Hypothalamus (tissue), 51 donors: Measurements from ENCODE around the gene TRABD.
A peak's percentile ranks its signal among the peaks of the same experiment; 100 is the strongest.
"Not testable (repeated sequence)": the region's sequence is repeated elsewhere in the genome, so short reads cannot be mapped to it uniquely, and the experiment has no call there.

Experiments
- DNase-seq, 51 donors: peaks; one replicate each; lab custom pipeline; 2025; lab: John Stamatoyannopoulos, UW

Gene TRABD, protein sequence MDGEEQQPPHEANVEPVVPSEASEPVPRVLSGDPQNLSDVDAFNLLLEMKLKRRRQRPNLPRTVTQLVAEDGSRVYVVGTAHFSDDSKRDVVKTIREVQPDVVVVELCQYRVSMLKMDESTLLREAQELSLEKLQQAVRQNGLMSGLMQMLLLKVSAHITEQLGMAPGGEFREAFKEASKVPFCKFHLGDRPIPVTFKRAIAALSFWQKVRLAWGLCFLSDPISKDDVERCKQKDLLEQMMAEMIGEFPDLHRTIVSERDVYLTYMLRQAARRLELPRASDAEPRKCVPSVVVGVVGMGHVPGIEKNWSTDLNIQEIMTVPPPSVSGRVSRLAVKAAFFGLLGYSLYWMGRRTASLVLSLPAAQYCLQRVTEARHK

GRCh38 chr22:50185375-50186087 lies at the start of gene TRABD:
Gene TRABD, plus strand, starts transcription at chr22:50185913. Its CDS starts 7,148 bp downstream, at chr22:50193061.
- DNase-seq: peak; percentile 22 to 94 (median 80)

DNA sequence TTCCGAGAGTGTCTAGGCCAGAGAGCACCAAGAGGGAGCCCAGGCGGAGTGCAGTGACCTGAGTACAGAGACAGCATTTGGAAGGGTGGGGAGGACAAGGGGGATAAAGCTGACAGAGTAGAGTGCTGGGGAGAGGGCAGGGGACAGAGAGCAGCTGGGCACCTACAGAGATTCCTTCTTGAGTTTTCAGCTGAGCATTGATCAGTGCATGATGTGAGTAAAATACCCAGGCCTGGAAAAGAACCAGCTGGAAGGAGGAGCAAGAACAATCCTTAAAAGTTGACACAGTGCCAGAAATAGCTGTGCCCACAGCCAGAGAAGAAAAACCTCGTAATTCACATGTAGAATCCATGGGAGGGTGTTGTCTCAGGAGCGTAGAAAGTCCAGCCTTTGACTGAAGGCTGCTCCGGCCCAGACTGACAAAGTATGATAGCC lies 49.1 kb upstream of the TRABD start:
- DNase-seq: no peak

GRCh38 chr22:50137277-50137676 lies 48.4 kb upstream of the TRABD start:
- DNase-seq: not testable (repeated sequence)

DNA sequence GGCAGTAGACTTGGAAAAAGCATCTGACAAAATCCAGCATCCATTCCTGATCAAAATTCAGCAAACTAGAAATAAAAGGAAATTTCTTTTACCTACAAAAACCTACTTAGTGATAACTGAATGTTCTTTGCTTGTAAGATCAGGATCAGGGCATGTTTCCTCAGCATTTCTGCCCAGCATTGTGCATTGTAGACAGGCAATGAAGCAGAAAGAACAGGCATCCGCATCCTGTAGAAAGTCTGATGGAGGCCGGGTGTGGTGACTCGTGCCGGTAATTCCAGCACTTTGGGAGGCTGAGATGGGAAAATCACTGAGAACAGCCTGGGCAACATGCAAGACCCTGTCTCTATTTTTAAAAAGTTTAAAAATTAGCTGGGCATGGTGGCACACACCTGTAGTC lies 47.7 kb upstream of the TRABD start:
- no peak for DNase-seq

- no peak for DNase-seq
Observed at GRCh38 chr22:50138988-50139387, 46.7 kb upstream of the TRABD start.

DNA sequence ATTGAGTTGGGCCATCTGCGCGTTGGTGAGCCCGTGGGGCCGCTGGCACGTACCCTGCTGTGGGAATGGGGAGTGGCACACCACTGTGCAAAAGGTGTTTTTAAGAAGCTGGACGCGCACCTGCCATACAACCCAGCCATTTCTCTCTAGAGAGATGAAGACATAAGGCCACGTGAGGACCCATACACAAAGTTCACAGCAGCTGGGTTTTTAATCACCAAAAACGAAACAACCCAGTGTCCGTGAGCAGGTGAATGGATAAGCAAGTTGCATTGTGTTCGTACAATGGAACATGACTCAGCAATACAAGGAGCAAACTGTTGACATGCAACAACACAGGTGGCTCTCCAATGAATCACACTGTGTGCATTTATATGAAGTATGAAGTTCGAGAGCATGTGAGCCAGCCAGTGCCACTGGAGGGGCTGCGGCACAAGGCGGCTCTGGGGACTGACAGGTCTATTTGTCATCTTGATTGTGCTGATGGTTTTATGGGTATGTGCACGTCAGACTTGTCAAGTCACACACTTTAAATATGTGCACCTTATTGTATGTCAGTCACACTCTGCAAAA lies 45.8 kb upstream of the TRABD start:
- DNase-seq: no peak

GRCh38 chr22:50140615-50141014 lies 45.1 kb upstream of the TRABD start:
- no peak for DNase-seq

DNA sequence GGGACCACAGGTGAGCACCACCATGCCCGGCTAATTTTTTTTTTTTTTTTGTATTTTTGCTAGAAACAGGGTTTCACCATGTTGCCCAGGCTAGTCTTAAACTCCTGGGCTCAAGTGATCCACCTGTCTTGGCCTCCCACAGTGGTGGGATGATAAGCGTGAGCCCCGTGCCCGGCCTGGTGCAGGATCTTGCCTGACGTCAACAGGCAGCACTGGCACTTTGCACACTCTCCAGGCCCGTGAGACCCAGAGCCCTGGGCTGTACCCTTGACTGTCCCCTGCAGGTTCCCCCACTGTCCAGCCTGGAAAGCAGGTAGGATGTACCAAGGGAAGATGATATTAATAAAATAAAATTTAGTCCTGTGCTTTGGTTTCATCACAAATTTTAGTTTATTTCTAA lies 44.3 kb upstream of the TRABD start:
- no peak for DNase-seq

DNA sequence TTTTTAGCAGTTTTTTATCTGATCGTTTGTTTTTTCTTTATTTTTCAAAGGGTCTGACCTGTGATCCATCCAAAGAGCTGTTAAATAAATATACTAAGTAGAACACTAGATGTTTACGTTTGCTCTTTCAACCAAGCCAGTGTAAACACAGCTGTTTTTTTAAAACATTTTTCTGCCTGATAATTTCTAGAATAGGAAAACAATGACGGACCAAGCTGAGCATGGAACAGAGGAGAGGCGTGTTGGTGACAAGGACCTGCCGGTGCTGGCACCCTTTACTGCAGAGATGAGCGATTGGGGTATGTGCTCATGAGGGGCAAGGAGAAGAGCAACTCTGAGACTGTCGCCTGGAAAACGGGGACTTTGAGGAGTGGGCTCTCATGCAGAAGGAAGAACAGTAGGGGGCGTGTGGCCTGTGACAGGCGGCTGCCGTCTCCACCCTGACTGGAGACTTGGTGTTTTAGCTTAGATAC lies 43.8 kb upstream of the TRABD start:
- no peak for DNase-seq

- no peak for DNase-seq
Observed at GRCh38 chr22:50143096-50143495, 42.6 kb upstream of the TRABD start.

GRCh38 chr22:50144005-50144614 lies 41.6 kb upstream of the TRABD start:
- no peak for DNase-seq

DNA sequence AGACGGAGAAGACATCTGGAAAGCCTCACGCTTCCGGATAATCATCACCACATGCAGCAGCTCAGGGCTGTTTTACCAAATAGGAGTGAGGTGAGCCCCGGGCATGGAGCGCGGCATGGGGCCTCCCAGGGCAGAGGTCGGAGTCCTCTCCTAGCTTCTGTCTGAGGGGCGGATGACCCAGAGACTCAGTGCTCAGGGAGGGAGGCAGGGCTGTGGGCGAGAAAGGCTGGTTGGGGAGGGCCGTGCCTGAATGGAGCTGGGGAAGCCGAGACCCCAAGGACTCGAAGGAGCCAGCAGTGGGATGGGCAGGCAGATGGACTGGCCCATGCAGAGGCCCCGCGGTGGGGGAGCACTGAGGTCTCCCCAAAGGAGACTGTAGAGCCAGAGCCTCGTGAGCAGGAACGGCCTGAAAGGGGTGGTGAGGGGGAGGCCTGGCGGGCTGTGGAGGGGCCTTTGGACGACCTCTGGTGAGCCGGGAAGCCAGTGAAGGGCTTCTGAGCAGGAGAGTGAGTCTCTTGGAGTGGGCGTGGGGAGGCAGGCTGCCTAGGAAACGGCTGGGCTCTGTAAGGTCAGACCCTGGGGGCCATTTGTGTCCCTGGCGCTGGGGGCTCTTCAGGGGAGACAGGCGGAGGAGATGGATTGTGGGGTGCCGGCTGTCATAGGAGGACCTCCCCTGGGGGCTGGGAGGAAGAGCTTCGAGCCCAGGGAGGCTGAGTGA lies 39.8 kb upstream of the TRABD start:
- no peak for DNase-seq

GRCh38 chr22:50146439-50147238 lies 39.1 kb upstream of the TRABD start:
- DNase-seq: peak in 38 of 51 donors; percentile 8 to 79 (median 47)

- not testable (repeated sequence) for DNase-seq
Observed at GRCh38 chr22:50147258-50148165, 38.2 kb upstream of the TRABD start.

GRCh38 chr22:50148166-50148500 lies 37.6 kb upstream of the TRABD start:
- DNase-seq: no peak

DNA sequence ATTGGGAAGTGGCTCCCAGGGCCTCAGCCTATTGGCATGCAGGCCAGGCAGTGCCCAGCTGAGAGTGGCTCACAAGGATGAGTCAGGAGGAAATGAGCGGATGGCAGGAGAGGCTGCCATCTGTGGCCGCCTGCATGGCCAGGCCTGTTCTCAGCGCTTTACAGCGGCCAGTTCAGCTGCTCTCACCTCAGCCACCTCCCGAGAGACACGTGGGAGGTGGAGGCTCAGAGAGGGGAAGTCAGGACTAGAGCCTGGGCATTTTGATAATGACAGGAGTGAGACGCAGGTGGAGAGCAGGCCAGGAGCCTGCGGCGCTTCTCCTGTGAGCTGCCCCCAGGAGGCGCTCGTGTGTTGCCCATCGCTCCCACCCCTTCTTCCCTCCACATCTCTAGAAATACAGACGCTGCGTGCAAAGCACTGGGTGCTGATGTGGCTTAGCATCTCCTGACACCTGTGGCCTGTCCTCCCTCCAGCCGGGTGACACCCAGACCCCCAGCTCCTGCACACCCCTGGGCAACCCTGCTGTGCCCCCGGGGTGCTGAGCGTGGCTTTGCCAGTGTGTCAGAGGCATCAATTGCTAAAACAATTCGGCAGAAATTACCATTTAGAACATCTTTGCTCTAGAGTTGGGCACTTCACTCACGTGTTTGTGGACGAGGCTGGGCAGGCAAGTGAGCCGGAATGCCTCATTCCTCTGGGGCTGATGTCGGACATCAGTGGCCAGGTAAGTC lies 36.6 kb upstream of the TRABD start:
- peak in 4 of 51 donors; percentile 13 to 24 (median 18) for DNase-seq

DNA sequence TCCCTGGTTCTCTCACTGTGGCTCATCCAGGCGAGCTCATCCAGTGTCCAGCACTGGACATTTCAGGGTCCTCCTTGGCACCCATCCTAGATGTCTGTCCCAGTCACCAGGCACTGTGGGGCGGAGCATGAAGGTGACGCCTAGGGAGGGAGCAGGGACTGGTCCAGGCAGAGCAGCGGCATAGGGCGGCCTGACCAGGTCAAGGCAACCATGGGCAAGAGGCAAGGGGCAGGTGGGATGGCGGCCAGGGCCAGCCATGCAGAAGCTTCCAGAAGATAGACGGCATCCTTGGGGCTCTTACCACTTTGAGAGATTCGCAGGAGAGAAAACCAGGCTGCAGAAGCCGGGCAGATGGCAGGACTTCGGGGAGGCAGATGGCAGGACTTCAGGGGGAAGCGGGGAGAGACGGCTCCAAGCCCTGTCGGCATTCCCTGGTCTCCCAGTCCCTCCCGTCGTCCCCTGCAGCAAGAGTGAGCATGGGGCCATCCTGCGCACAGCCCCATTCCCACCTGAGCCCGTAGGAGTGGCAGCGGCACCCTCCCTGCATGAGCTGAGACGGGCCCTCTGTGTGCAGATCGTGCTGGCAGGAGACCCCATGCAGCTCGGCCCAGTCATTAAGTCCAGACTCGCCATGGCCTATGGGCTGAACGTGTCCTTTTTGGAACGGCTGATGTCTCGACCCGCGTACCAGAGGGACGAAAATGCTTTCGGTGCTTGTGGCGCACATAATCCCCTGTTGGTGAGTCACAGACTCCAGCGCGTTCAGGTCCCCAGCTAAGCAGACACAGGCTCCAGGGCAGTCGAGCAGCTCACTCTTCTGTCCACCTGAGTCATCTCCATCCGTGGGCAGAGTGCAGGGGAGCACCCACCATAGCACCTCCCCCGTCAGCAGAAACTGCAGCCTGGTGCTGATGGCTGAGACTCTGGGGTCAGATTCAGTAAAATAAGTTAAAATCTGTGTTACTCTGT lies 35.3 kb upstream of the TRABD start:
- DNase-seq: no peak
